ENCODE measurements around the gene VCL. TPM values are rescaled to one million over a fixed set of nuclear protein-coding genes. Genes with fewer than 3 reads are reported as not detected.

The VCL gene
- total and polyA plus RNA-seq, 2 of the 8 experiments (the other 6 are each of a cell fraction or from before 2014, with no cell fraction given): 119 to 377 TPM

- TF ChIP-seq CTCF (IDR thresholded peaks at IDR 0.05; ENCODE audit: control extremely low read depth in 1 of 3, insufficient read depth in 1 of 3, low read depth in 1 of 3, low read length in 3 of 3) (no peak), CHD7 (IDR thresholded peaks at IDR 0.05; ENCODE audit: insufficient replicate concordance, low read length) (no peak), SAP30 (IDR thresholded peaks at IDR 0.05; ENCODE audit: insufficient read depth, insufficient replicate concordance, low read length) (no peak), KDM5A (IDR thresholded peaks at IDR 0.05; ENCODE audit: low read length) (no peak), RAD21 (IDR thresholded peaks at IDR 0.05 in 1 of 2, conservative IDR thresholded peaks at IDR 0.05 in 1 of 2; ENCODE audit: low read depth in 2 of 2, low read length in 2 of 2) (no peak), CBX5 (IDR thresholded peaks at IDR 0.05; ENCODE audit: low read depth, low read length) (no peak), RNF2 (IDR thresholded peaks at IDR 0.05; ENCODE audit: borderline replicate concordance, low read depth, low read length, missing control alignments, poor library complexity, severe bottlenecking) (no peak), POLR2A (IDR thresholded peaks at IDR 0.05; ENCODE audit: control extremely low read depth in 1 of 2, low read depth in 2 of 2, low read length in 2 of 2) (no peak)
Observed at GRCh38 chr10:74104480-74104879, 106.6 kb downstream of the VCL start (continued).

Data from H1 (cell line).